Brain microvascular endothelial cell (primary cell): ENCODE data around the gene GNA14.
A peak's percentile ranks its signal among the peaks of the same experiment; 100 is the strongest.

Experiments used
- DNase-seq: peaks from one replicate; pipeline ENCODE4 v3.0.0-alpha.2; 2020
- H3K27ac ChIP-seq: fragments of 250-450 bp; sonication (Bioruptor Pico); 2 replicates; pipeline ENCODE4 v1.5.1; 2020; ENCODE audit warnings: mild to moderate bottlenecking, moderate library complexity
- H3K27me3 ChIP-seq: fragments of 250-450 bp; sonication (Bioruptor Pico); replicated peaks from 2 replicates; pipeline ENCODE4 v1.5.1; 2020; ENCODE audit warnings: mild to moderate bottlenecking
- H3K36me3 ChIP-seq: fragments of 250-450 bp; sonication (Bioruptor Pico); replicated peaks from 2 replicates; pipeline ENCODE4 v1.5.1; 2020; ENCODE audit warnings: mild to moderate bottlenecking
- H3K4me3 ChIP-seq: 2 replicates; pipeline ENCODE4 v1.5.1; 2011; ENCODE audit warnings: low read depth, mild to moderate bottlenecking, control low read depth, low read length, moderate library complexity
- in situ Hi-C: cut with HindIII; loops from 2 replicates; pipeline ENCODE4 v1.10.0; 2017; ENCODE audit warnings: low sequenced_read_pairs, low pct_ligation_motif_present
- TF ChIP-seq, protein P1 (sequence below): IDR thresholded peaks from 2 replicates; pipeline ENCODE4 v1.5.1; 2011; ENCODE audit warnings: low read depth, mild to moderate bottlenecking, moderate library complexity, low read length, control low read depth, inconsistent platforms; ENCODE audit errors: missing control alignments

GNA14 gene

DNA sequence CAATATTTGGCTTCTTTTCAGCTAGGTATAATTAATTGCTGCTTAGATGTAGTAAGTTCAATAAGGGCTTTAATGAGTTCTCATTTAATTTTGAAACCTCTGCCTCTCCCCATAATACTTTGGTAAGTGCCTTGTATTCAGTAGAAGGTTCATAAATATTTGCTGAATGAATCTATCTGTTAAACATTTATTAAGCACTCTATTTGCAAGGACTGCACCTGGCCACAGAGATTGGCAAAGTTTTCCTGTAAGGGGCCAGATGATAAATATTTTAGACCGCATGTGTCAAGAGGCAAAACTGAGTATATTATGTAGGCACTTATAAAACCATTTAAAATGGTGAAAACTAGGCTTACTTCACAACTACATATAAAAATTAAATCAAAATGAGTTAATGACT lies 19.0 kb upstream of the GNA14 start:
- TF ChIP-seq, protein P1, sequence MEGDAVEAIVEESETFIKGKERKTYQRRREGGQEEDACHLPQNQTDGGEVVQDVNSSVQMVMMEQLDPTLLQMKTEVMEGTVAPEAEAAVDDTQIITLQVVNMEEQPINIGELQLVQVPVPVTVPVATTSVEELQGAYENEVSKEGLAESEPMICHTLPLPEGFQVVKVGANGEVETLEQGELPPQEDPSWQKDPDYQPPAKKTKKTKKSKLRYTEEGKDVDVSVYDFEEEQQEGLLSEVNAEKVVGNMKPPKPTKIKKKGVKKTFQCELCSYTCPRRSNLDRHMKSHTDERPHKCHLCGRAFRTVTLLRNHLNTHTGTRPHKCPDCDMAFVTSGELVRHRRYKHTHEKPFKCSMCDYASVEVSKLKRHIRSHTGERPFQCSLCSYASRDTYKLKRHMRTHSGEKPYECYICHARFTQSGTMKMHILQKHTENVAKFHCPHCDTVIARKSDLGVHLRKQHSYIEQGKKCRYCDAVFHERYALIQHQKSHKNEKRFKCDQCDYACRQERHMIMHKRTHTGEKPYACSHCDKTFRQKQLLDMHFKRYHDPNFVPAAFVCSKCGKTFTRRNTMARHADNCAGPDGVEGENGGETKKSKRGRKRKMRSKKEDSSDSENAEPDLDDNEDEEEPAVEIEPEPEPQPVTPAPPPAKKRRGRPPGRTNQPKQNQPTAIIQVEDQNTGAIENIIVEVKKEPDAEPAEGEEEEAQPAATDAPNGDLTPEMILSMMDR, result no peak
- Histone ChIP-seq H3K36me3 (no peaks in the 10 kb centered on the region), H3K27ac (no peak overlapping the region), H3K27me3 (no peaks in the 10 kb centered on the region), H3K4me3 (no peak overlapping the region)
- no peak for DNase-seq
- in situ Hi-C loops, result no loop called here

DNA sequence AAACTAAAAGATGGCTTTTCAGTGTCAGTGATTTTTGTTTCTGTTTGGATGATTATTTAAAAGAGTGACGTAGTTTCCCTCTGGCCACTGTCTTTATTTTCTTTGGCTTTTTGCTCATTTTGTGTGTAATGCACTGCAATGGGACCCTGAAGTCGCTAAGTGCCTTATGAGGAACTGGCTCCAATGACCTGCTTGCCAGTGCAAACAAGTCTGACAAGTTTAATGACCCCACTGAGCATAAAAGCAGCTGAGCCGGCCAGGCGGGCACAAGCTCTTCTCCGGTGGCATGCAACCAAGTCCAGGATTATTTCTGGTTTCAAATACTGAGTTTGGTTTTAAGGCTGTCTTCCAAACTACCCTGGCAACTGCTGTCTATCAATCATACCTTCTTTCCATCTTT lies 15.6 kb upstream of the GNA14 start:
- H3K27me3 ChIP-seq, result no peaks in the 10 kb centered on the region
- DNase-seq, result peak; percentile 20
- no peak overlapping the region for H3K4me3 ChIP-seq
- in situ Hi-C loops, result no loop called here
- TF ChIP-seq, protein P1, result no peak
- no peaks in the 10 kb centered on the region for H3K36me3 ChIP-seq
- no peak overlapping the region for H3K27ac ChIP-seq

DNA sequence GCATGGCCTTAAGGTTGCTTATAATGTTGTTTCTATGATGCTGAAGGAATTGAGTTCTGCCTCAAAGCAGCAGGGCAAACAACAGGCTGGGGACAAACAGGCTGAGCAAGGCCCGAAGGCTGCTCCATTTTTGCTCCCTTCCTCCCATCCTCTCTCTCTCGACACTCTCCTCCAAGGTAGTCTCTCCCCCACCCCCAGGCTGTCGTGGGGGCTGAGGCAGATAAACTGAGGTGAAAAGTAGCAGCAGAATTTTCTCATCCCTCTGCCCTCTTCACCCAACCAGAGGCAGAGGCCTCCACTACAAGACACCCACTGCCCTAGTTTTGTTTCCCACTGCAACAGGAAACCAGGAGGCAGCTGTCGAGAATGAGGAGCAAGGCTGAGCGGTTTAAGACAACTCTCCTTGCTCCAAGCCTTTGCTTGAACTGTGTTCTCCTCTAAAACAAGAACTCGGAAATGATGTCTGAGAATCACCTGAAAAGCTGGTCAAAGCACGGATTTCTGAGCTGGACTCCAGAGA lies 13.5 kb upstream of the GNA14 start:
- in situ Hi-C loops, result no loop called here
- no peak for DNase-seq
- H3K27ac ChIP-seq, result no peak overlapping the region
- no peak overlapping the region for H3K4me3 ChIP-seq
- no peaks in the 10 kb centered on the region for H3K27me3 ChIP-seq
- no peaks in the 10 kb centered on the region for H3K36me3 ChIP-seq
- TF ChIP-seq, protein P1, result no peak

DNA sequence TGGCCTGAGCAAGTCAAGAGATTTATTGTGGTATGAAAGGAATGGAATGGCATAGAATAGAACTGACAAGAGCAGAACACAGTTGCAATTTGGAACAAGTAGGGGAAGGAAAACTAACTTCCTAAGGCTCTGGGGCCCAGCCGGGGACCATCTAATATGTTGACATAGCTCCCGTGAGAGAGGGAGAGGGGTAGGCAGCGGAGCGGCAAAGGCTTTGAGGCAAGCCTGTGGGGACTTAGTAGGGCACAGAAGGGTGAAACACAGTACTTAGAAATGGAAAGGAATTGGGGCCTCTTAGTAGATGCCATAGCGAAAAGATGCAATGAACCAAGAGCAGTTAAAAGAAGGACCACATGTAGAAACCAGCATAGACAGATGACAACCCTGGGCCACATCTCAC lies 11.8 kb upstream of the GNA14 start:
- TF ChIP-seq, protein P1, result no peak
- Histone ChIP-seq H3K36me3 (no peaks in the 10 kb centered on the region), H3K27ac (no peak overlapping the region), H3K4me3 (no peak overlapping the region), H3K27me3 (no peaks in the 10 kb centered on the region)
- DNase-seq, result no peak
- in situ Hi-C loops, result no loop called here

DNA sequence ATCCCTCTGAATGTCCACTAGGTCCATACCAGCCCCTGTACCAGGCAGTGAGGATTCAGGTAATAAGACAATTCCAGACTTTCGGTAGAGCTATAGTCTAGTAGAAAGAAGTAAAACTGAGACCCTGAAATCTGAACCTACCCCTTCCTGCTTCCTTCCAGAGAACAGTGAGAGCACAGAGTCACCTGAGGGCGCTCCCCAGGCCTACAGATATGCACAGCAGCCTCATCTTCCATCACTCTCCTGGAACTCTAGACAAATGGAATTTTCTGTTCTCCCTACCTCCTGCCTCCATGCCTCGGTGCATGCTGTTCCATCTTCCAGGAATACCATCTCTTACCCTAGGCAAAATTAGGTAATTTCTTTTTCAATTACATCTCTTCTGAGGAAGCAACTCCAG lies 3.1 kb upstream of the GNA14 start:
- in situ Hi-C loops, result no loop called here
- no peak for DNase-seq

More for the DNA sequence above, 3.1 kb upstream of the GNA14 start:
- Histone ChIP-seq H3K27ac (no peak overlapping the region), H3K27me3 (peaks cover 15% of the 10 kb centered on the region), H3K4me3 (no peak overlapping the region), H3K36me3 (no peaks in the 10 kb centered on the region)
- TF ChIP-seq, protein P1, result no peak
